Nephron progenitor cell (in vitro differentiated cells): ENCODE measurements around the gene PHACTR1.
A peak's percentile ranks its signal among the peaks of the same experiment; 100 is the strongest.

Experiments
- DNase-seq: peaks from one replicate; pipeline ENCODE4 v3.0.0; 2021
- H3K27ac Mint-ChIP-seq: 2 replicates; pipeline ENCODE4 v1.8.0; 2021; ENCODE audit warnings: mild to moderate bottlenecking, moderate library complexity, mixed read lengths
- H3K27me3 Mint-ChIP-seq: 2 replicates; pipeline ENCODE4 v1.8.0; 2021; ENCODE audit warnings: mild to moderate bottlenecking, low read depth, mixed read lengths; ENCODE audit not compliant: poor library complexity
- H3K36me3 Mint-ChIP-seq: 2 replicates; pipeline ENCODE4 v1.8.0; 2021; ENCODE audit warnings: low read depth, mixed read lengths
- H3K4me1 Mint-ChIP-seq: 2 replicates; pipeline ENCODE4 v1.8.0; 2021; ENCODE audit warnings: mixed read lengths
- H3K4me3 Mint-ChIP-seq: 2 replicates; pipeline ENCODE4 v1.8.0; 2021; ENCODE audit warnings: mild to moderate bottlenecking, moderate library complexity, mixed read lengths
- H3K9me3 Mint-ChIP-seq: 2 replicates; pipeline ENCODE4 v1.8.0; 2021; ENCODE audit warnings: mild to moderate bottlenecking, moderate library complexity, mixed read lengths
- CTCF ChIP-seq: fragments of 200-600 bp; sonication (generic); IDR thresholded peaks from 2 replicates; pipeline ENCODE4 v1.5.0; 2021; ENCODE audit warnings: antibody characterized with exemption

Gene PHACTR1

GRCh38 chr6:12911427-12911826, 194.9 kb downstream of the PHACTR1 start:
- H3K4me3 Mint-ChIP-seq, result no peak overlapping the region
- no peaks in the 10 kb centered on the region for H3K36me3 Mint-ChIP-seq
- TF ChIP-seq CTCF, result peak; percentile 58
- DNase-seq, result no peak
- peaks cover 30% of the 10 kb centered on the region for H3K27me3 Mint-ChIP-seq
- peaks cover 15% of the 10 kb centered on the region for H3K4me1 Mint-ChIP-seq
- no peak overlapping the region for H3K27ac Mint-ChIP-seq
- H3K9me3 Mint-ChIP-seq, result no peaks in the 10 kb centered on the region

- no peaks in the 10 kb centered on the region for H3K36me3 Mint-ChIP-seq
- H3K4me1 Mint-ChIP-seq, result peaks cover 15% of the 10 kb centered on the region
- H3K4me3 Mint-ChIP-seq, result no peak overlapping the region
Observed at GRCh38 chr6:12913201-12913600, 196.6 kb downstream of the PHACTR1 start.

GRCh38 chr6:12916006-12916405, 199.4 kb downstream of the PHACTR1 start:
- no peak for TF ChIP-seq CTCF
- Mint-ChIP-seq H3K27ac (no peak overlapping the region), H3K4me1 (peaks cover 15% of the 10 kb centered on the region), H3K4me3 (no peak overlapping the region), H3K36me3 (no peaks in the 10 kb centered on the region), H3K9me3 (no peaks in the 10 kb centered on the region), H3K27me3 (peaks cover 13% of the 10 kb centered on the region)
- no peak for DNase-seq

More at GRCh38 chr6:12913201-12913600, 196.6 kb downstream of the PHACTR1 start:
- peaks cover 19% of the 10 kb centered on the region for H3K27me3 Mint-ChIP-seq
- no peak overlapping the region for H3K27ac Mint-ChIP-seq
- TF ChIP-seq CTCF, result no peak
- no peak for DNase-seq
- H3K9me3 Mint-ChIP-seq, result no peaks in the 10 kb centered on the region

- H3K27ac Mint-ChIP-seq, result no peak overlapping the region
- no peaks in the 10 kb centered on the region for H3K9me3 Mint-ChIP-seq
- H3K4me1 Mint-ChIP-seq, result peaks cover 10% of the 10 kb centered on the region
- H3K27me3 Mint-ChIP-seq, result peaks cover 17% of the 10 kb centered on the region
- no peaks in the 10 kb centered on the region for H3K36me3 Mint-ChIP-seq
- TF ChIP-seq CTCF, result no peak
- H3K4me3 Mint-ChIP-seq, result no peak overlapping the region
- DNase-seq, result no peak
Observed at GRCh38 chr6:12916420-12917136, 200.0 kb downstream of the PHACTR1 start.

- H3K27me3 Mint-ChIP-seq, result peaks cover 19% of the 10 kb centered on the region
- no peak for DNase-seq
- no peak overlapping the region for H3K27ac Mint-ChIP-seq
- H3K4me1 Mint-ChIP-seq, result no peaks in the 10 kb centered on the region
- H3K4me3 Mint-ChIP-seq, result no peak overlapping the region
- H3K36me3 Mint-ChIP-seq, result no peaks in the 10 kb centered on the region
- no peaks in the 10 kb centered on the region for H3K9me3 Mint-ChIP-seq
- TF ChIP-seq CTCF, result no peak
Observed at GRCh38 chr6:12921467-12921866, 204.9 kb downstream of the PHACTR1 start.

GRCh38 chr6:12923644-12924235, 207.2 kb downstream of the PHACTR1 start:
- Mint-ChIP-seq H3K4me1 (no peaks in the 10 kb centered on the region), H3K27ac (no peak overlapping the region), H3K4me3 (no peak overlapping the region), H3K27me3 (peaks cover 19% of the 10 kb centered on the region), H3K36me3 (no peaks in the 10 kb centered on the region), H3K9me3 (no peaks in the 10 kb centered on the region)
- DNase-seq, result no peak
- no peak for TF ChIP-seq CTCF
